Lower leg skin (tissue), 4 donors: ENCODE measurements around the gene SAMD9L. TPM values are rescaled to one million over a fixed set of nuclear protein-coding genes. Genes with fewer than 3 reads are reported as not detected.

ENCODE experiments used
- DNase-seq, 2 donors: peaks; one replicate each; pipeline ENCODE4 v3.0.0-alpha.2; 2019; ENCODE audit warnings: low spot score in 2 of 2
- H3K4me3 ChIP-seq: fragments of 200-600 bp; sonication (generic); 2 replicates; pipeline ENCODE4 v1.5.1; 2017; ENCODE audit warnings: mild to moderate bottlenecking, low read depth; ENCODE audit not compliant: poor library complexity, severe bottlenecking
- CTCF ChIP-seq, 3 donors: fragments of 450-650 bp; IDR thresholded peaks; one replicate each; pipeline ENCODE4 v1.5.1; 2016; ENCODE audit warnings: antibody characterized with exemption in 3 of 3, mild to moderate bottlenecking in 3 of 3, moderate library complexity in 2 of 3
- POLR2A ChIP-seq, 2 donors: fragments of 450-650 bp; IDR thresholded peaks; one replicate each; pipeline ENCODE4 v1.6.1; 2016 to 2017; ENCODE audit warnings: antibody characterized with exemption in 2 of 2, mild to moderate bottlenecking in 1 of 2, moderate library complexity in 1 of 2
- WGBS, 2 donors: methylation state at CpG; one replicate each; pipeline ENCODE4 v1.1.5; 2018; 5-methylcytosine and 5-hydroxymethylcytosine counted together
- intact Hi-C: fragments of 100-400 bp; cut with DNase I; formaldehyde crosslinking; loops from one replicate; pipeline ENCODE4 v1.15.0; 2023; ENCODE audit warnings: low total_unique reads
- total RNA-seq, 4 donors: library from RNA; depleted of rRNA; stranded (reverse); fragments of >200 nt; gene quantifications; one replicate each; pipeline ENCODE4 v1.1.0, GENCODE V29; 2016

The SAMD9L gene
- total RNA-seq = 1 to 10 TPM in 3 of 4 donors, under 1 TPM in 1; 0.65 to 2.5 (median 1.5) TPM

GRCh38 chr7:93148144-93148543 is at the start of gene SAMD9L:
Gene SAMD9L, minus strand, starts transcription at chr7:93148385. Its CDS starts 12,414 bp downstream, at chr7:93135971.
- TF ChIP-seq CTCF (IDR thresholded peaks at IDR 0.05) (no peak), POLR2A (IDR thresholded peaks at IDR 0.05) (no peak)
- no peak for DNase-seq
- H3K4me3 ChIP-seq = peak within 1 kb of the TSS; percentile 11
- 14 to 23% methylated on average over 2 of the region's 2 CpGs for WGBS, 2 donors
- intact Hi-C loops = no loop called here

- no peak overlapping the region for H3K4me3 ChIP-seq
- DNase-seq = no peak
- TF ChIP-seq POLR2A (IDR thresholded peaks at IDR 0.05) (no peak), CTCF (IDR thresholded peaks at IDR 0.05) (no peak)
- intact Hi-C loops = no loop called here
- WGBS, 2 donors = 68 to 84% methylated on average over 2 of the region's 2 CpGs
Measured at GRCh38 chr7:93196336-93196735, 48.2 kb upstream of the SAMD9L start.

GRCh38 chr7:93194386-93194785 is 46.2 kb upstream of the SAMD9L start:
- WGBS, 2 donors = 53 to 63% methylated on average over 3 of the region's 3 CpGs
- H3K4me3 ChIP-seq = no peak overlapping the region
- intact Hi-C loops = no loop called here
- no peak for DNase-seq
- no peak for TF ChIP-seq CTCF (IDR thresholded peaks at IDR 0.05)
- TF ChIP-seq POLR2A (IDR thresholded peaks at IDR 0.05) = no peak

GRCh38 chr7:93188870-93189634 is 40.9 kb upstream of the SAMD9L start:
- 66 to 71% methylated on average over 6 of the region's 6 CpGs for WGBS, 2 donors
- no peak overlapping the region for H3K4me3 ChIP-seq
- TF ChIP-seq CTCF (IDR thresholded peaks at IDR 0.05) = no peak
- no peak for TF ChIP-seq POLR2A (IDR thresholded peaks at IDR 0.05)
- DNase-seq = no peak
- intact Hi-C loops = no loop called here

- DNase-seq = no peak
- TF ChIP-seq POLR2A (IDR thresholded peaks at IDR 0.05) (no peak), CTCF (IDR thresholded peaks at IDR 0.05) (no peak)
- WGBS, 2 donors = 54 to 66% methylated on average over 1 of the region's 1 CpG
- H3K4me3 ChIP-seq = no peak overlapping the region
- intact Hi-C loops = no loop called here
Measured at GRCh38 chr7:93185303-93186027, 37.3 kb upstream of the SAMD9L start.
